D721Med (cell line): Measurements from ENCODE around the gene EIF2AK3.

ENCODE experiments used
- DNase-seq: peaks from one replicate; pipeline ENCODE4 v3.0.0; 2011; ENCODE audit warnings: low spot score; ENCODE audit not compliant: insufficient read length
- FAIRE-seq: peaks from 2 replicates; lab custom pipeline; 2011; peaks lifted over from hg19 to GRCh38; lab: Jason Lieb, UNC
- TF ChIP-seq, protein P1 (sequence below): IDR thresholded peaks from 2 replicates; pipeline ENCODE4 v1.5.1; 2012; ENCODE audit warnings: mild to moderate bottlenecking, control low read depth; ENCODE audit not compliant: insufficient read depth; ENCODE audit errors: missing control alignments

The EIF2AK3 gene

DNA sequence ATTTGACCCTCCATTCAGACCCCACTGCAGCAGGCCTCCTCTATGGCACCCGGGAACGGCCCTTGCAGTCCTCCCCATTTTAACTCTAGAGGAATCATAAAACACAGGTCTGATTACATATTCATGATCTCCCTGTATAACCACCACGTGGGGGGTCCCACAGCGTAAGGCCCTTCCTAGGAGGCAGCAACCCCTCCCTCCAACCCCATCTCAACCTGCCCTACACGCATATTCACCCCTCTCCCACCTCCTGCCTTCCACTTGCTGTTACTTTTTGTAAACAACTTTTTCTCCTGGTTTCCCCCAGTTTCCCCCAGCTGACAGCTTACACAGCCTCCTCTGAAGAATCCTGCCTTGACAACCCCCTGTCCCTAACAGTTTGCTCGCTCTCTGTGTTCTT is 89.6 kb downstream of the EIF2AK3 start:
- DNase-seq (no peak), FAIRE-seq (no peak)
- TF ChIP-seq, protein P1, sequence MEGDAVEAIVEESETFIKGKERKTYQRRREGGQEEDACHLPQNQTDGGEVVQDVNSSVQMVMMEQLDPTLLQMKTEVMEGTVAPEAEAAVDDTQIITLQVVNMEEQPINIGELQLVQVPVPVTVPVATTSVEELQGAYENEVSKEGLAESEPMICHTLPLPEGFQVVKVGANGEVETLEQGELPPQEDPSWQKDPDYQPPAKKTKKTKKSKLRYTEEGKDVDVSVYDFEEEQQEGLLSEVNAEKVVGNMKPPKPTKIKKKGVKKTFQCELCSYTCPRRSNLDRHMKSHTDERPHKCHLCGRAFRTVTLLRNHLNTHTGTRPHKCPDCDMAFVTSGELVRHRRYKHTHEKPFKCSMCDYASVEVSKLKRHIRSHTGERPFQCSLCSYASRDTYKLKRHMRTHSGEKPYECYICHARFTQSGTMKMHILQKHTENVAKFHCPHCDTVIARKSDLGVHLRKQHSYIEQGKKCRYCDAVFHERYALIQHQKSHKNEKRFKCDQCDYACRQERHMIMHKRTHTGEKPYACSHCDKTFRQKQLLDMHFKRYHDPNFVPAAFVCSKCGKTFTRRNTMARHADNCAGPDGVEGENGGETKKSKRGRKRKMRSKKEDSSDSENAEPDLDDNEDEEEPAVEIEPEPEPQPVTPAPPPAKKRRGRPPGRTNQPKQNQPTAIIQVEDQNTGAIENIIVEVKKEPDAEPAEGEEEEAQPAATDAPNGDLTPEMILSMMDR: no peak

DNA sequence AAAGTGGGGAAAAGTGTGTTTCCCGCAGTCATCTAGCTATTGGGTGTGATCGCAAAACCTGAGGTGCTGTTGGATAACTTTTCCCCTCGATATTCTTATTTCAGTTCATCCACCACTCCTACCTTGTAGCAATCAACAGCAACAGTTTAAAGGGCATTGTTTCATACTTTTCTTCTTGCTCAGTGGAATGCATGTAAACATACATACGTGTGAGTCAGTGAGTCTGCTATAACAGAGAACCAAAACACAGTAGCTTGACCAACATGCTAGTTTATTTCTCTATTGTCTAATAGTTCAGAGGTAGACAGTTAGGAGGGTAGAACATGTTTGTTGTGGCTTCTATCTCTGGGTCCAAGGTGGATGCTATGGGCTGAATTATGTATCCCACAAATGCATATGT is 97.2 kb downstream of the EIF2AK3 start:
- DNase-seq: no peak
- TF ChIP-seq, protein P1: no peak
- no peak for FAIRE-seq

DNA sequence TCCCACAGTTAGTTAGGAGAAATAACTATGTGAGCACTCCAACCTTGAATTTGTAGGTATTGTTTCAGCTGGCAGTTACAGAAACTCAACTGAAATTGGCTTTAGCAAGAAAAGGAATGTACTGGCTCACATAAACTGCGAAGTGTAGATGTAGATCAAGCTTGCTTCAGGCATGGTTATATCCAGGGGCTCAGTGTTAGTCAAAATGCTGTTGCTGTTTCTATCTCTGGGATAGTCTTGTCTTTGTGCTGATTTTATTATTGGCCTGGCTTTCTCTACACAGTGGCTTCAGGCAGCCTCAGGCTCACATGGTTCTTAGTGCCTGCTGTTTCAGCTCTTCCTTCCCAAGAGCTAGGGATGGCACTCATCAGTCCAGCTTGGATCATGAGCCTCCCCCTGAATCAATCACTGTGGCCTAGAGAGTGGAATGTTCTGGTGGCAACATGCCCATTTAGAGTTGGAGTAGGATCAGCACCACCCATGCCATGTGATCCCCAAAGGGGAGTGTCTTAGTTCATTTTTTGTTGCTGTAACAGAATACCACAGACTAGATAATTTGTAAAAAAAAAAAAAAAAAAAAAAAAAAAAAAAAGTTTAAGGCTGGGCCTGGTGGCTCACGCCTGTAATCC is 105.7 kb downstream of the EIF2AK3 start:
- FAIRE-seq: no peak
- no peak for DNase-seq
- TF ChIP-seq, protein P1: no peak

DNA sequence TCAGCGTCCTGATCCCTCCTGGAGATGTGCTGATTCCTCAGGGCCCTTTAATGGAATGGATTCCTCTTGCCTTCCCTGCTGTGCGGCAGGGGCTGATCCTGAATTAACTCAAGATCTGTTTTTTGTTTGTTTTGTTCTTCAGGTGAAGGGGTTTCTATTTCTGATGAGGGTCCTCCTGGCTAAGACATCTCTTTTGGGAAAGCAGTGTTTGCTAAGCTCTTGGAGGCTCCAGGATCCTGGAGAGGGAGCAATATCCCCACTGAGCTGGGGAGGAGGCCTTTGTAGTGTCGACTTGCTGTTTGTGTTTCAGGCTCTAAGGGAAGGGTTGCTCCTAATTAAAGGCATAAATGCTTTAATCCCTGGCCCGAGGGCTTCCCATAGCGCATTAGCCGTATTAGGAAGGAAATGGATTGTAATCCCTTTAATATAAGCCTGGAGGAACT is 109.5 kb downstream of the EIF2AK3 start:
- TF ChIP-seq, protein P1: peak; percentile 23
- DNase-seq (no peak), FAIRE-seq (no peak)
